IPS DF 4.7 (cell line): ENCODE data around the gene CADM2.
"Not testable (repeated sequence)": the region's sequence is repeated elsewhere in the genome, so short reads cannot be mapped to it uniquely, and the experiment has no call there.

Experiments
- DNase-seq: peaks from one replicate; pipeline ENCODE4 v3.0.0-alpha.2; 2013; ENCODE audit warnings: low spot score; ENCODE audit errors: extremely low read depth

CADM2 gene

DNA sequence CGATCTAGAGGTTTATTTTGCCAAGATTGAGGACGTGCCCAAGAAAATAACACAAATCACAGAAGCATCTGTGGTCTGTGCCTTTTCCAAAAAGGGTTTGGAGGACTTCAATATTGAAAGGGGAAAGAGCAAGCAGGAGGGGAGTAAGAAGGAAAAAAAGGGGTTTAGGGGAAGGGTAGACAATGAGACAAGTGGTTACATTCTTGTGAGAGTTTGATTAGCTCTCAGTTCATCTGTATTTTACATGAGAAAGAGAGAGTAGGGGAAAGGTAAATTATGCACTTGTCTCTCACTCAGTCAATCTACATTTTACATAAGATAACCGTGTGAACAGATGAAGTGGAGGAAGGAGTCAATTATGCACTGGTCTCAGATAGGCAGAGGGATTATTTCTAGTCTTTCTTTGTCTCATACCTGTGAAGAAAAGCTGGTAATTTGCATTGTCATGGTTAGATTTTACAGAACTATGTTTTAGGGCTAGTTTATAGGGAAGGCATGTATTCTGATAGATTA is 931.3 kb downstream of the CADM2 start:
- no peak for DNase-seq

DNA sequence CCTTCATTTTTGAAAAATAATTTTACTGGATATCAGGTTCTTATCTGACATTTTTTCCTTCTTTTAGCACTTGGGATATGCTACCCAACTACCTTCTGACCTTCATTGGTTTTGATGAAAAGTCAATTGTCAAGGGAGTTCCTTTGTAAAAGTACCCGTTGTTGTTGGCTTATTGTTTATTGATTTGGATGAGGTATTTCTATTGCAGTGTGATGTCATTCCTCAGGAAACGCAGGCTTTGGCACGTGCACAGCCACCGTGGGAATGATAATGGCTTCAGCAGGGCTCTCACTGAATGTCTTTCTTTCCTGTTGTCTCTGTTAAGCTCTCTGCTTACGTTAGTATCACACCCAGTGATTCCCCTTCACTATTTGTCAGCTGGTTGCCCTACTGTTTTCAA is 944.6 kb downstream of the CADM2 start:
- no peak for DNase-seq

DNA sequence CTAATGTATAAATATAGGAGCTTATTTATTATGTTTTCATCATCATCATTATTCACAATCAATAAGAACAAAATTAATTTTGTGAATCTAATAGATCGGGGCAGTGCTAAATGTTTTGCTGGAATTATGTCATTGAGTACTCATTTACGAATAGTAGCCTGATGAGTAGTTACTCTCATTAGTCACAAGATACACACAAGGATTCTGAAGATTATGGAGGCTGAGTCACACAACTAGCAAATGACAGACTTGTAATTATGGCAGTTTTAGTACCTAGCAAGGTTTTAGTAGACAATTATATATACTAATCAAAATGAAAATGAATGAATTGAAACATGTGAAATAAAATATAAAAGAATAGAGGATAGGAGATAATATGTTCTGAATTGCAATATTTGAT is 954.2 kb downstream of the CADM2 start:
- DNase-seq = no peak

- no peak for DNase-seq
Observed at GRCh38 chr3:85922374-85922773, 963.6 kb downstream of the CADM2 start.

DNA sequence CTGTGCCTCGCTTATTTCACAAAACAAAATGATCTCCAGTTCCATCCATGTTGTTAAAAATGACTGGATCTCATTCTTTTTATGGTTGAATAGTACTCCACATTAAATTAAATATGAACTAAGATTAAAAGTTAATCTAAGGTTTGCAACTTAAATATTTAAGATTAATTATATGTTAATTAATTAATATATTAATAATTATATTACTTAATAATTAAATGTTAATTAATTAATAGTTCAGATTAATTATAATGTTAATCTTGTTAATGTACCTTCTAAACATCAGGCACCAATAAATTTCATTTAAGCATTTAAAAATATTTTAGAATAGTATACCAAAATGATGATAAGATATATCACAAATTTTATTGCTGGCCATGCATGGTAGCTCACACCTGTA is 971.9 kb downstream of the CADM2 start:
- DNase-seq = no peak

DNA sequence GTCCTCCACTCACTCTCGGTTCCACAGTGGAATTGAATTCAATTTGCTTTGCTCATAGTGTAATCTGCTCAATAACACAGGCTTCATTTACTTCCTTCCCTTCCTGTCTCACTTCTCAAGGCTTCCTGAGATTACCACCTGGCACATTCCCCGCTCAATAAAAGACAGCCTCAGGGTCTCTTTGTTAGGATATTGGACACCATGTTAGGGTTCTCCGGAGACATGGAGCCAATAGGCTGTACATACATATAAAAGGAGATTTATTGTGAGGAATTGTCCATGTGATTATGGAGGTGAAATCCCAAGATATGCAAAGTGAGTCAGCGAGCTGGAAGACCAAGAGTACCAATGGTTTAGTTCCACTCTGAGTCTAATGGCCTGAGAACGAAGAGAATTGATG is 974.5 kb downstream of the CADM2 start:
- DNase-seq = no peak

GRCh38 chr3:85935171-85935570 is 976.4 kb downstream of the CADM2 start:
- DNase-seq = no peak

DNA sequence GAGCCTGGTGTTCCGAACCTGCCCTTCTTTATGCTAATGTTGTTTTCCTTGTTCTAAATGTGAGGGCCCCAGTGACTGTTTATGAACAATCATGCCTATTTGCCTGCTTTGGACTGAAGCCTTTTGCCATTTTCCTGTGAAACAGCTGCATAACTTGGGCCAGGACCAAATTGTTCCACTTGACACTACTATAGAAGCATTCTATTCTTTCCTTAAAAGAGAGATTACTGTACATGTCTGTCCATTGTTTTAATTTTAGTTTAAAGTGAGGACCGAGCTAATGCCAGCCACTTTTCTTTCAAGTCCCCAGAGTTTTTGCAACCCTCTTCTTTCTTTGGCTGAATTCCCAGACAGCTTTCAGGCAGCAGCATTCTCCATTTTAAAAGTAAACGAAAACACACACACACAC is 980.3 kb downstream of the CADM2 start:
- DNase-seq = no peak

GRCh38 chr3:85950435-85950834 is 991.6 kb downstream of the CADM2 start:
- DNase-seq = no peak

GRCh38 chr3:85960793-85961192 is 1002.0 kb downstream of the CADM2 start:
- no peak for DNase-seq

- DNase-seq = no peak
Observed at GRCh38 chr3:85977615-85978338, 1019.0 kb downstream of the CADM2 start.

GRCh38 chr3:85979034-85979433 is 1020.2 kb downstream of the CADM2 start:
- no peak for DNase-seq

GRCh38 chr3:85989581-85989980 is 1030.8 kb downstream of the CADM2 start:
- DNase-seq = not testable (repeated sequence)

GRCh38 chr3:86029590-86029989 is 1070.8 kb downstream of the CADM2 start:
- no peak for DNase-seq

DNA sequence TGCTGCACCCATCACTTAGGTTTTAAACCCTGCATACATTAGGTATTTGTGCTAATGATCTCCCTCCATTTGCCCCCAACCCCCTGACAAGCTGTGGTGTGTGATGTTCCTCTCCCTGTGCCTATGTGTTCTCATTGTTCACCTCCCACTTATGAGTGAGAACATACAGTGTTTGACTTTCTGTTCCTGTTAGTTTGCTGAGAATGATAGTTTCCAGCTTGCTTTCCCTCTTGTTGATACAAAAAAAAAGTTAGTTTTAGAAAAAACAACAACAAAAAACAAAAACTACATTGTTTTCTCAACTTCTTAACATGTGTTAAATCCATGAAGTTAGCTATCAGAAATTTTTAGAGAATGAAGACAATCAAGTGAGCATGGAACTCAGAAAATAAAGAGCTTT is 1079.1 kb downstream of the CADM2 start:
- DNase-seq = no peak

- no peak for DNase-seq
Observed at GRCh38 chr3:86046436-86047136, 1087.8 kb downstream of the CADM2 start.

DNA sequence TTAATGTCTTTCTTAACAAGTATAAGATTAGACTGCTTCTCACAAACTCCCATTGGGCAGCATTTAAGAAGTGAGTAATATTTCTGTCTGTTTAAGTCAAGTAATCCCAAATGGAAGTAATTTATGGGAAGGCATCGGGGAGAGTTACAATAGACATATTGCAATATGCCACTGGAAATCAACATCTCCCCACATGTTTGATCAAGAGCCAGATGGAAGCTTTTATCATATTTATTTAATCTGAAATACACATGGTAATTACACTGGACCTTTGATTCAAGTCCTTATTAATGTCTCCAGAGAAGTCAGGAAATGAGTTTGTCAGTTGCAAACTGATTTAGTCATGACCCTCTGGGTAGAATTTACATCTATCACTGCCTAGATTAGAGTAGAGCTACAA is 1088.4 kb downstream of the CADM2 start:
- DNase-seq = no peak

DNA sequence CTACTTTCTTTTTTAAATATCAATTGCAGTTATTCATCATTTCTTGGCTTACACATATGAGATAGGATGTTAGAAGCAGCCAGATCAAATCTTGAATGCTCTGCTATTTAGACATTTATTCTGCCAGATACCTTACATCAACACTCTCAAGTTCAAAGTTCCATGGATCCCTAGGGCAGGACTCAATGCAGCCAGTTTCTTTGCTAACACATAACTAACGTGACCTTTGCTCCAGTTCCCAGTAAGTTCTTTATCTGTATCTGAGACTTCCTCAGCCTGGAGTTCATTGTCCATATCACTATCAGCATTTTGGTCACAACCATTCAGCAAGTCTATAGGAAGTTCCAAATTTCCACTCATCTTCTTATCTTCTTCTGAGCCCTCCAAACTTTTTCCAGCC is 1092.3 kb downstream of the CADM2 start:
- DNase-seq = no peak

GRCh38 chr3:86056032-86056431 is 1097.2 kb downstream of the CADM2 start:
- no peak for DNase-seq

- DNase-seq = no peak
Observed at GRCh38 chr3:86056962-86057361, 1098.2 kb downstream of the CADM2 start.

- DNase-seq = no peak
Observed at GRCh38 chr3:86073799-86074198, 1115.0 kb downstream of the CADM2 start.

GRCh38 chr3:86087160-86087871 is 1128.5 kb downstream of the CADM2 start:
- no peak for DNase-seq
